ENCODE data around the gene PRXL2C. TPM values are rescaled to one million over a fixed set of nuclear protein-coding genes. Genes with fewer than 3 reads are reported as not detected.
A peak's percentile ranks its signal among the peaks of the same experiment; 100 is the strongest.
"Not testable (repeated sequence)": the region's sequence is repeated elsewhere in the genome, so short reads cannot be mapped to it uniquely, and the experiment has no call there.

The PRXL2C gene
- total RNA-seq, 1 experiment from 2014 or later = 15.2 TPM

GRCh38 chr9:96616817-96617438 lies 38.2 kb downstream of the PRXL2C start:
- Histone ChIP-seq H3K9me2 (replicated peaks; ENCODE audit: low read length) (no peaks in the 10 kb centered on the region), H3K9ac (ENCODE audit: low read length) (no peak overlapping the region), H3K27me3 (ENCODE audit: low read length) (no peaks in the 10 kb centered on the region), H3K4me1 (ENCODE audit: insufficient read depth, low read length) (peaks cover 36% of the 10 kb centered on the region), H2AFZ (ENCODE audit: low read length) (no peak overlapping the region), H3K4me2 (ENCODE audit: low read length) (peak overlapping the region; percentile 89; the same call in 1 of the 2 replicates), H4K20me1 (ENCODE audit: low read length) (peaks cover 5% of the 10 kb centered on the region; the same call in 1 of the 2 replicates), H3F3A (ENCODE audit: low read length, unreplicated experiment) (no peaks in the 10 kb centered on the region), H3K27ac (ENCODE audit: low read length) (no peak overlapping the region), H3K4me3 (ENCODE audit: low read length) (no peak overlapping the region), H3K36me3 (ENCODE audit: low read depth, low read length) (no peaks in the 10 kb centered on the region), H3K9me3 (ENCODE audit: low read length) (no peaks in the 10 kb centered on the region), H3K79me2 (ENCODE audit: low read length) (peaks cover 68% of the 10 kb centered on the region)
- intact Hi-C loops (cut with micrococcal nuclease) = loop anchor here (1.0 to 5.0 kb wide), 2 partner anchors 34 to 50 kb away; no protein-coding TSS in a partner anchor
- ChIA-PET CTCF (no interaction called here), POLR2A (ENCODE audit: unreplicated experiment) (no interaction called here)
- no peak for ATAC-seq
- TF ChIP-seq, protein P1, sequence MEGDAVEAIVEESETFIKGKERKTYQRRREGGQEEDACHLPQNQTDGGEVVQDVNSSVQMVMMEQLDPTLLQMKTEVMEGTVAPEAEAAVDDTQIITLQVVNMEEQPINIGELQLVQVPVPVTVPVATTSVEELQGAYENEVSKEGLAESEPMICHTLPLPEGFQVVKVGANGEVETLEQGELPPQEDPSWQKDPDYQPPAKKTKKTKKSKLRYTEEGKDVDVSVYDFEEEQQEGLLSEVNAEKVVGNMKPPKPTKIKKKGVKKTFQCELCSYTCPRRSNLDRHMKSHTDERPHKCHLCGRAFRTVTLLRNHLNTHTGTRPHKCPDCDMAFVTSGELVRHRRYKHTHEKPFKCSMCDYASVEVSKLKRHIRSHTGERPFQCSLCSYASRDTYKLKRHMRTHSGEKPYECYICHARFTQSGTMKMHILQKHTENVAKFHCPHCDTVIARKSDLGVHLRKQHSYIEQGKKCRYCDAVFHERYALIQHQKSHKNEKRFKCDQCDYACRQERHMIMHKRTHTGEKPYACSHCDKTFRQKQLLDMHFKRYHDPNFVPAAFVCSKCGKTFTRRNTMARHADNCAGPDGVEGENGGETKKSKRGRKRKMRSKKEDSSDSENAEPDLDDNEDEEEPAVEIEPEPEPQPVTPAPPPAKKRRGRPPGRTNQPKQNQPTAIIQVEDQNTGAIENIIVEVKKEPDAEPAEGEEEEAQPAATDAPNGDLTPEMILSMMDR (conservative IDR thresholded peaks at IDR 0.05; ENCODE audit: low read depth, low read length) = no peak
- TF ChIP-seq EZH2 (IDR thresholded peaks at IDR 0.05; ENCODE audit: low read length, unreplicated experiment) (no peak), EZH2phosphoT487 (IDR thresholded peaks at IDR 0.05; ENCODE audit: borderline replicate concordance, low read length) (no peak)
- DNase-seq = no peak
- BruUV-seq (replicated peaks) = no TSS peak

- peaks cover 42% of the 10 kb centered on the region for H3K4me1 ChIP-seq (ENCODE audit: insufficient read depth, low read length)
- intact Hi-C loops (cut with micrococcal nuclease) = loop anchor here (5.0 kb wide), 1 partner anchor 48 kb away; no protein-coding TSS in a partner anchor
- no peaks in the 10 kb centered on the region for H3K36me3 ChIP-seq (ENCODE audit: low read depth, low read length)
- H3K4me2 ChIP-seq (ENCODE audit: low read length) = no peak overlapping the region
- POLR2A ChIA-PET (ENCODE audit: unreplicated experiment) = no interaction called here
- H3K4me3 ChIP-seq (ENCODE audit: low read length) = no peak overlapping the region
- no peak overlapping the region for H2AFZ ChIP-seq (ENCODE audit: low read length)
- H3K27ac ChIP-seq (ENCODE audit: low read length) = no peak overlapping the region
- H3K9me2 ChIP-seq (replicated peaks; ENCODE audit: low read length) = no peaks in the 10 kb centered on the region
- H3K27me3 ChIP-seq (ENCODE audit: low read length) = no peaks in the 10 kb centered on the region
- peaks cover 5% of the 10 kb centered on the region; the same call in 1 of the 2 replicates for H4K20me1 ChIP-seq (ENCODE audit: low read length)
- TF ChIP-seq EZH2phosphoT487 (IDR thresholded peaks at IDR 0.05; ENCODE audit: borderline replicate concordance, low read length) = no peak
- TF ChIP-seq, protein P1 (conservative IDR thresholded peaks at IDR 0.05; ENCODE audit: low read depth, low read length) = no peak
- no peak for TF ChIP-seq EZH2 (IDR thresholded peaks at IDR 0.05; ENCODE audit: low read length, unreplicated experiment)
- DNase-seq (no peak), ATAC-seq (no peak)
- BruUV-seq (replicated peaks) = no TSS peak
- CTCF ChIA-PET = no interaction called here
- H3K9ac ChIP-seq (ENCODE audit: low read length) = no peak overlapping the region
- H3K79me2 ChIP-seq (ENCODE audit: low read length) = peaks cover 83% of the 10 kb centered on the region
- H3F3A ChIP-seq (ENCODE audit: low read length, unreplicated experiment) = no peaks in the 10 kb centered on the region
- H3K9me3 ChIP-seq (ENCODE audit: low read length) = no peaks in the 10 kb centered on the region
Measured at GRCh38 chr9:96615411-96615810, 39.7 kb downstream of the PRXL2C start.

DNA sequence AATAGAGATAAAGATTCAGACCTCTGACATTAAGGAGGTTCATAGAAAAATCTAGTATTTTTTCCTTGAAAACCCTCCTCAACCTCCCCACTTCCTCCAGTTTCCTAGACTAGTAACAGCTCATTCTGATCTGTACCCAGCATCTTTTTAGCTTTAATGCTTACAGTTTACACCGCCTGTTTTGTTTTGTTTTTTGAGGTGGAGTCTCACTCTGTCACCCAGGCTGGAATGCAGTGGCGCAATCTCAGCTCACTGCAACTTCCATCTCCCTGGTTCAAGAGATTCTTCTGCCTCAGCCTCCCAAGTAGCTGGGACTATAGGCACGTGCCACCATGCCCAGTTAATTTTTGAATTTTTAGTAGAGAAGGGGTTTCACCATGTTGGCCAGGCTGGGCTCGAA lies 40.5 kb downstream of the PRXL2C start:
- H3K4me3 ChIP-seq (ENCODE audit: low read length); H4K20me1 ChIP-seq (ENCODE audit: low read length); H3K9me3 ChIP-seq (ENCODE audit: low read length); H3K9me2 ChIP-seq (replicated peaks; ENCODE audit: low read length); ATAC-seq; H3K36me3 ChIP-seq (ENCODE audit: low read depth, low read length); DNase-seq; POLR2A ChIA-PET (ENCODE audit: unreplicated experiment); CTCF ChIA-PET; H3K27ac ChIP-seq (ENCODE audit: low read length); H2AFZ ChIP-seq (ENCODE audit: low read length); H3K27me3 ChIP-seq (ENCODE audit: low read length); H3F3A ChIP-seq (ENCODE audit: low read length, unreplicated experiment); BruUV-seq (replicated peaks); H3K9ac ChIP-seq (ENCODE audit: low read length); H3K4me2 ChIP-seq (ENCODE audit: low read length): not testable (repeated sequence)
- peaks cover 90% of the 10 kb centered on the region for H3K79me2 ChIP-seq (ENCODE audit: low read length)
- H3K4me1 ChIP-seq (ENCODE audit: insufficient read depth, low read length) = peaks cover 37% of the 10 kb centered on the region
- intact Hi-C loops (cut with micrococcal nuclease) = loop anchor here (5.0 kb wide), 1 partner anchor 47 kb away; no protein-coding TSS in a partner anchor
